Endothelial cell of umbilical vein (primary cell): ENCODE results near the gene ZNHIT3. TPM values are rescaled to one million over a fixed set of nuclear protein-coding genes. Genes with fewer than 3 reads are reported as not detected.
A peak's percentile ranks its signal among the peaks of the same experiment; 100 is the strongest.
"Not testable (repeated sequence)": the region's sequence is repeated elsewhere in the genome, so short reads cannot be mapped to it uniquely, and the experiment has no call there.

ENCODE experiments used
- BruUV-seq: library from RNA; stranded (reverse); fragments of 400-500 nt; replicated peaks from 2 replicates; lab custom pipeline; 2021; lab: Mats Ljungman, UMichigan
- CTCF ChIA-PET: fragments of 300-600, 350-600 bp; sonication (Branson Sonifier 250); formaldehyde crosslinking; loops from one replicate; lab custom pipeline; 2021; ENCODE audit warnings: antibody characterized with exemption, inconsistent platforms; lab: Charles Lee
- POLR2A ChIA-PET: fragments of 300-600, 350-600 bp; sonication (Branson Sonifier 250); formaldehyde crosslinking; loops from one replicate; lab custom pipeline; 2021; ENCODE audit warnings: antibody characterized with exemption, inconsistent platforms; lab: Charles Lee
- DNase-seq: peaks from one replicate; pipeline ENCODE4 v3.0.0-alpha.2; 2011; ENCODE audit warnings: low read depth, low spot score
- FAIRE-seq: peaks from 2 replicates; lab custom pipeline; 2011; peaks lifted over from hg19 to GRCh38; lab: Jason Lieb, UNC
- H2AFZ ChIP-seq: 2 replicates; pipeline ENCODE4 v1.6.0; 2012; ENCODE audit warnings: low read depth, low read length, control low read depth, inconsistent platforms
- H3K27ac ChIP-seq: 2 replicates; pipeline ENCODE4 v1.5.1; 2011; ENCODE audit warnings: low read depth, mild to moderate bottlenecking, control low read depth, low read length, moderate library complexity; ENCODE audit not compliant: insufficient read depth
- H3K27me3 ChIP-seq, 2 experiments: 2 replicates each; pipeline versions ENCODE4 v1.6.0 to v1.6.1; 2011; ENCODE audit warnings: low read length in 2 of 2, mixed read lengths in 1 of 2; ENCODE audit not compliant: control insufficient read depth in 2 of 2, insufficient read depth in 2 of 2
- H3K36me3 ChIP-seq, 2 experiments: 2 replicates in 1 of 2; 3 replicates in 1 of 2; pipeline ENCODE4 v1.5.1; 2011; ENCODE audit warnings: low read length in 2 of 2, mild to moderate bottlenecking in 1 of 2, moderate library complexity in 1 of 2; ENCODE audit not compliant: control insufficient read depth in 2 of 2, insufficient read depth in 2 of 2; ENCODE audit errors: extremely low read depth in 1 of 2
- H3K4me1 ChIP-seq: 3 replicates; pipeline ENCODE4 v1.5.1; 2011; ENCODE audit warnings: mild to moderate bottlenecking, low read length; ENCODE audit not compliant: control insufficient read depth, insufficient read depth; ENCODE audit errors: extremely low read depth
- H3K4me2 ChIP-seq: 2 replicates; pipeline ENCODE4 v1.6.1; 2011; ENCODE audit warnings: low read length, control low read depth, mixed read lengths; ENCODE audit not compliant: insufficient read depth
- H3K4me3 ChIP-seq, 3 experiments: fragments of 200-600 bp in 1 of 3; sonication (generic), shearing (Covaris generic) in 1 of 3; replicated peaks in 1 of 3; 2 replicates each; pipeline ENCODE4 v1.5.1; 2011 to 2016; ENCODE audit warnings: control low read depth in 3 of 3, low read length in 3 of 3, mild to moderate bottlenecking in 2 of 3, inconsistent platforms in 1 of 3, low read depth in 1 of 3, moderate library complexity in 1 of 3; ENCODE audit not compliant: insufficient read depth in 1 of 3
- H3K79me2 ChIP-seq: 2 replicates; pipeline ENCODE4 v1.6.0; 2012; ENCODE audit warnings: low read length, inconsistent platforms; ENCODE audit not compliant: control insufficient read depth, insufficient read depth
- H3K9ac ChIP-seq: replicated peaks from 2 replicates; pipeline ENCODE3; 2011; ENCODE audit warnings: low read length, control low read depth; ENCODE audit not compliant: insufficient read depth; ENCODE audit errors: extremely low read depth
- H3K9me1 ChIP-seq: replicated peaks from 3 replicates; pipeline ENCODE4 v1.6.0; 2011; ENCODE audit warnings: mild to moderate bottlenecking, low read length; ENCODE audit not compliant: control insufficient read depth, insufficient read depth; ENCODE audit errors: extremely low read depth
- H3K9me3 ChIP-seq: replicated peaks from 2 replicates; pipeline ENCODE4 v1.5.1; 2012; ENCODE audit warnings: low read length, inconsistent platforms; ENCODE audit not compliant: control insufficient read depth, insufficient read depth
- H4K20me1 ChIP-seq: replicated peaks from 2 replicates; pipeline ENCODE3; 2011; ENCODE audit warnings: mild to moderate bottlenecking, low read length; ENCODE audit not compliant: control insufficient read depth, insufficient read depth; ENCODE audit errors: extremely low read depth
- EZH2 ChIP-seq: IDR thresholded peaks from 2 replicates; pipeline ENCODE4 v1.6.1; 2012; ENCODE audit warnings: borderline replicate concordance, low read depth, mild to moderate bottlenecking, moderate library complexity, low read length, inconsistent platforms; ENCODE audit not compliant: severe bottlenecking
- FOS ChIP-seq: IDR thresholded peaks from 2 replicates; pipeline ENCODE4 v1.6.1; 2011; ENCODE audit warnings: mild to moderate bottlenecking, low read length, moderate library complexity, borderline replicate concordance; ENCODE audit not compliant: insufficient read depth
- GATA2 ChIP-seq: IDR thresholded peaks from 2 replicates; pipeline ENCODE4 v1.7.0; 2011; ENCODE audit warnings: low read depth, mild to moderate bottlenecking, moderate library complexity, mixed read lengths, low read length; ENCODE audit not compliant: insufficient read length, insufficient read depth
- JUN ChIP-seq: IDR thresholded peaks from 2 replicates; pipeline ENCODE4 v1.6.1; 2011; ENCODE audit warnings: borderline replicate concordance, low read depth; ENCODE audit not compliant: insufficient read length, insufficient read depth
- MAX ChIP-seq: IDR thresholded peaks from 2 replicates; pipeline ENCODE4 v1.6.1; 2011; ENCODE audit not compliant: insufficient read depth, insufficient read length
- MYC ChIP-seq: IDR thresholded peaks from one replicate; pipeline ENCODE4 v1.6.1; 2011; ENCODE audit warnings: mild to moderate bottlenecking, low read depth, low read length
- POLR2A ChIP-seq: IDR thresholded peaks from 2 replicates; pipeline ENCODE4 v1.6.1; 2012; ENCODE audit warnings: low read depth, mild to moderate bottlenecking, control low read depth, low read length
- POLR2AphosphoS5 ChIP-seq: IDR thresholded peaks from 2 replicates; pipeline ENCODE4 v1.6.1; 2012; ENCODE audit warnings: low read depth, mild to moderate bottlenecking, control low read depth, low read length, moderate library complexity; ENCODE audit not compliant: insufficient read depth
- dilution Hi-C: fragments of 300-500 bp; cut with MboI; formaldehyde crosslinking; loops from one replicate; pipeline ENCODE4 v1.15.0; 2019; ENCODE audit warnings: low sequenced_read_pairs; ENCODE audit not compliant: extremely low pct_ligation_motif_present
- intact Hi-C: fragments of 100-400 bp; cut with micrococcal nuclease; formaldehyde crosslinking; loops from one replicate; pipeline ENCODE4 v1.10.0; 2022
- polyA plus RNA-seq, 4 experiments: library from polyadenylated mRNA; depleted of rRNA in 3 of 4; stranded (reverse) in 3 of 4; unstranded in 1 of 4; fragments of >200 nt; gene quantifications; 2 replicates each; pipeline versions ENCODE4 v1.2.1 to v1.2.3, GENCODE V29; 2011 to 2012; ENCODE audit warnings: missing spikeins in 1 of 4
- total RNA-seq: library from RNA; stranded (reverse); gene quantifications from 2 replicates; pipeline ENCODE4 v1.2.3, GENCODE V29; 2021
- TF ChIP-seq, protein P1 (sequence below), 2 donors: IDR thresholded peaks; 1 replicate in 1 of 2; 2 replicates in 1 of 2; pipeline ENCODE4 v1.5.1; 2011; ENCODE audit warnings: low read length in 2 of 2, mild to moderate bottlenecking in 2 of 2, moderate library complexity in 2 of 2, control low read depth in 1 of 2, inconsistent platforms in 1 of 2, low read depth in 1 of 2; ENCODE audit not compliant: insufficient read depth in 1 of 2; ENCODE audit errors: extremely low read depth in 1 of 2

ZNHIT3 gene
- total and polyA plus RNA-seq, 2 donors (not counting 3 experiments of a cell fraction or from before 2014, with no cell fraction given) = 34.0 to 66.9 TPM

- peaks cover 7% of the 10 kb centered on the region for H3K79me2 ChIP-seq
- H3K9me1 ChIP-seq = no peaks in the 10 kb centered on the region
- H3K4me2 ChIP-seq = peak overlapping the region; percentile 32
- BruUV-seq = no TSS peak
- peak overlapping the region in 1 of 3 experiments; percentile 9 for H3K4me3 ChIP-seq
- no peaks in the 10 kb centered on the region for H3K36me3 ChIP-seq
- no peak overlapping the region for H3K9ac ChIP-seq
- peak overlapping the region; percentile 96 for H2AFZ ChIP-seq
- H4K20me1 ChIP-seq = no peaks in the 10 kb centered on the region
- CTCF ChIA-PET = interaction anchor here (0.6 to 2.1 kb wide), 23 partner anchors 9 to 674 kb away, joined by 3 to 27 read pairs (median 4); partner anchors contain the start of genes LYZL6, MYO19, PIGW and TAF15
- TF ChIP-seq POLR2A (no peak), EZH2 (peak; percentile 59), JUN (no peak), MAX (peak; percentile 89), FOS (no peak), POLR2AphosphoS5 (peak; percentile 40), MYC (peak; percentile 29), GATA2 (no peak)
- TF ChIP-seq, protein P1, sequence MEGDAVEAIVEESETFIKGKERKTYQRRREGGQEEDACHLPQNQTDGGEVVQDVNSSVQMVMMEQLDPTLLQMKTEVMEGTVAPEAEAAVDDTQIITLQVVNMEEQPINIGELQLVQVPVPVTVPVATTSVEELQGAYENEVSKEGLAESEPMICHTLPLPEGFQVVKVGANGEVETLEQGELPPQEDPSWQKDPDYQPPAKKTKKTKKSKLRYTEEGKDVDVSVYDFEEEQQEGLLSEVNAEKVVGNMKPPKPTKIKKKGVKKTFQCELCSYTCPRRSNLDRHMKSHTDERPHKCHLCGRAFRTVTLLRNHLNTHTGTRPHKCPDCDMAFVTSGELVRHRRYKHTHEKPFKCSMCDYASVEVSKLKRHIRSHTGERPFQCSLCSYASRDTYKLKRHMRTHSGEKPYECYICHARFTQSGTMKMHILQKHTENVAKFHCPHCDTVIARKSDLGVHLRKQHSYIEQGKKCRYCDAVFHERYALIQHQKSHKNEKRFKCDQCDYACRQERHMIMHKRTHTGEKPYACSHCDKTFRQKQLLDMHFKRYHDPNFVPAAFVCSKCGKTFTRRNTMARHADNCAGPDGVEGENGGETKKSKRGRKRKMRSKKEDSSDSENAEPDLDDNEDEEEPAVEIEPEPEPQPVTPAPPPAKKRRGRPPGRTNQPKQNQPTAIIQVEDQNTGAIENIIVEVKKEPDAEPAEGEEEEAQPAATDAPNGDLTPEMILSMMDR (IDR thresholded peaks at IDR 0.05; ENCODE audit: extremely low read depth in 1 of 2, insufficient read depth in 1 of 2, low read depth in 1 of 2, low read length in 2 of 2) = peak; percentile 93 to 98
- no peaks in the 10 kb centered on the region for H3K9me3 ChIP-seq
- intact Hi-C loops = no loop called here
- peak; percentile 82 for DNase-seq
- POLR2A ChIA-PET = no interaction called here
- no peak for FAIRE-seq
- peaks cover 2 to 11% of the 10 kb centered on the region in 2 experiments for H3K27me3 ChIP-seq
- H3K4me1 ChIP-seq = peaks cover 17% of the 10 kb centered on the region
- no peak overlapping the region for H3K27ac ChIP-seq
- dilution Hi-C loops = no loop called here
These were observed 3.6 kb upstream of the ZNHIT3 start for GRCh38 chr17:36482611-36483504.

DNA sequence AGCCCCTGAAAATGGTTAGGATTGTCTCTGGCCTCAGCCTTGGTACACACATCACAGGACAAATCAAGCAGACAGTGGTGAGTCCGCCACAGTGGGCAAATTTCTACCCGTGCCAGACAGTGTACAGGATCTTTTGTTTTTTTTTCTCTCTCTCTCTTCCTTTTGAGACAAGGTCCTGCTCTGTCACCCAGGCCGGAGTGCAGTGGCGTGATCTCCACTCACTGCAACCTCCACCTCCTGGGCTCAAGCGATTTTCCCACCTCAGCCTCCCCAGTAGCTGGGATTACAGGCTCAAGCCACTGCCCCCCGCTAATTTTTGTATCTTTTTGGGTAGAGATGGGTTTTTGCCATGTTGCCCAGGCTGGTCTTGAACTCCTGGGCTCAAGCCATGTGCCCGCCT lies 2.5 kb upstream of the ZNHIT3 start:
- H3K4me3 ChIP-seq, DNase-seq, BruUV-seq, H4K20me1 ChIP-seq, H3K9ac ChIP-seq, H2AFZ ChIP-seq, H3K36me3 ChIP-seq, H3K9me1 ChIP-seq, H3K4me2 ChIP-seq, H3K27ac ChIP-seq, dilution Hi-C loops, H3K9me3 ChIP-seq, POLR2A ChIA-PET, FAIRE-seq, intact Hi-C loops: not testable (repeated sequence)
- CTCF ChIA-PET = interaction anchor here (1.5 to 2.1 kb wide), 2 partner anchors 8 to 51 kb away, joined by 12 to 15 read pairs; partner anchors contain the start of genes MYO19 and PIGW
- H3K27me3 ChIP-seq = peaks cover 0 to 11% of the 10 kb centered on the region in 2 experiments
- H3K4me1 ChIP-seq = peaks cover 17% of the 10 kb centered on the region
- peaks cover 11% of the 10 kb centered on the region for H3K79me2 ChIP-seq
